GM19025 (cell line): ENCODE results near the gene NKAIN4.

Experiments
- ATAC-seq: cut with Tn5 transposase; IDR thresholded peaks from one replicate; pipeline ENCODE4 v1.9.1; 2021; ENCODE audit warnings: mild to moderate bottlenecking, low read depth, moderate library complexity; ENCODE audit not compliant: unreplicated experiment

NKAIN4 gene

GRCh38 chr20:63288581-63289251, 34.5 kb upstream of the NKAIN4 start:
- ATAC-seq, result no peak

- no peak for ATAC-seq
These were observed 33.7 kb upstream of the NKAIN4 start for GRCh38 chr20:63287697-63288580.

GRCh38 chr20:63286781-63287696, 32.8 kb upstream of the NKAIN4 start:
- ATAC-seq, result no peak

GRCh38 chr20:63285636-63286615, 31.7 kb upstream of the NKAIN4 start:
- no peak for ATAC-seq

- no peak for ATAC-seq
These were observed 30.8 kb upstream of the NKAIN4 start for GRCh38 chr20:63284981-63285524.

- no peak for ATAC-seq
These were observed 30.3 kb upstream of the NKAIN4 start for GRCh38 chr20:63284544-63284949.

- ATAC-seq, result no peak
These were observed 29.8 kb upstream of the NKAIN4 start for GRCh38 chr20:63284083-63284440.

GRCh38 chr20:63283397-63284082, 29.3 kb upstream of the NKAIN4 start:
- no peak for ATAC-seq

- ATAC-seq, result no peak
These were observed 28.7 kb upstream of the NKAIN4 start for GRCh38 chr20:63282946-63283345.

- ATAC-seq, result no peak
These were observed 27.7 kb upstream of the NKAIN4 start for GRCh38 chr20:63281742-63282665.

GRCh38 chr20:63280929-63281545, 26.8 kb upstream of the NKAIN4 start:
- no peak for ATAC-seq

- ATAC-seq, result no peak
These were observed 26.1 kb upstream of the NKAIN4 start for GRCh38 chr20:63280371-63280770.

GRCh38 chr20:63279931-63280330, 25.7 kb upstream of the NKAIN4 start:
- ATAC-seq, result no peak

GRCh38 chr20:63278661-63279060, 24.4 kb upstream of the NKAIN4 start:
- no peak for ATAC-seq

- ATAC-seq, result no peak
These were observed 23.4 kb upstream of the NKAIN4 start for GRCh38 chr20:63277466-63278272.

- ATAC-seq, result no peak
These were observed 22.7 kb upstream of the NKAIN4 start for GRCh38 chr20:63276956-63277355.

- no peak for ATAC-seq
These were observed 21.6 kb upstream of the NKAIN4 start for GRCh38 chr20:63275825-63276224.
